ENCODE measurements around the gene TTF2.

TTF2 gene

DNA sequence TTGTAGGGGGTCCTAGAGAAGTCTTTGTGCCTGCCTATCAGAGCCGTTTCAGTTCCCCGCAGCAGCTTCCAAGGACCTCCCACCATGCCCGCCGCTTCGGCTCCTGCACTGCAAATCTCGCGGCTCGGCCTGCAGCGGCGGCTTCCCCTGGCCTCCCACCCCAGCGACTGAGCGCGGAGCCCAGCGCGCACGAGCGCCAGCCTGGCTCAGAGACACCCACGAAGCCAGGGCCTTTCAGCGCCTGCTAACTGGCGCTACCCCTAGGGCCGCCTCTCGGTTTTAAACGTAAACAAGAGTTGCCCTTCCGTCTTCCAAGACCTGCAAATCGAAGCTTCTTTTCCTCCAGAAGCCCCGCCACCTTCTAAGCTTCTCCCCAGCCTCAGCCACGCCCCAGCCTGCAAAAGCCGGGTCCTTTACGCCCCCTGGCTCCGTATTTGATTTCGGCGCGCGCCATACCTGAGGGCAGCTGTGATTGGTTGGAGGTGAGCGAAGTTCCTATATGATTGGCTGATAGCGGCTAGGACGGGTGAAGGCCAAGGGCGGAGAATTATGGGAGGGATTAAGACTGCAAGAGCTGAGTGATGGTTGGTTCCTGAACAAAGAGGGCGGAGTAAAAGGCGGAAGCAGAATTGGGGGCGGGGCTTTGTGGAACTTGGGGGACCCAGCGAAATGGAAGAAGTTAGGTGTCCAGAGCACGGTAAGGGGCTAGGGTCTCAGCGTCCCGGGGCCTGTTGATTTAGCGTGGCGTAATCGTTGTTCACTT, at the start of gene TTF2:
TSS of gene TTF2 (plus strand) at position 649 of the 763 bp plus-strand sequence. CDS start at position 670, 21 bp downstream.
- DNase-seq (ENCODE audit: extremely low read depth in 1 of 2, low read depth in 1 of 2), result peak; percentile 84 to 89

DNA sequence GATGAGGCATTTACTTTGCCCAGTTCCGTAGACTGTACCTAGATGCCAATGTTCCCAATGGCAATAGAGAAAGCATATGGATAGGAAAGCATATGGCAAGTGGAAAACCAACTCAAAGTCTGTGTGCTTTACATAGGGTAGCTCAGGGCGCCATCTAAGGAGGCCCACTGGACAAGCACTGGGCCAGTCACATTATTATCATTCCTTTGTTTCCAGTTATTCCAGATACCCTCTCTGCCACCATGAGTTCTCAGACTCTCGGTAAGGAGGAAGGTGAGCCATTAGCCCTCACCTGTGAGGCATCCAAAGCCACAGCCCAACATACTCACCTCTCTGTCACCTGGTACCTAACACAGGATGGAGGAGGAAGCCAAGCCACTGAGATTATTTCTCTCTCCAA, 48.8 kb upstream of the TTF2 start:
- no peak for DNase-seq (ENCODE audit: extremely low read depth in 1 of 2, low read depth in 1 of 2)

DNA sequence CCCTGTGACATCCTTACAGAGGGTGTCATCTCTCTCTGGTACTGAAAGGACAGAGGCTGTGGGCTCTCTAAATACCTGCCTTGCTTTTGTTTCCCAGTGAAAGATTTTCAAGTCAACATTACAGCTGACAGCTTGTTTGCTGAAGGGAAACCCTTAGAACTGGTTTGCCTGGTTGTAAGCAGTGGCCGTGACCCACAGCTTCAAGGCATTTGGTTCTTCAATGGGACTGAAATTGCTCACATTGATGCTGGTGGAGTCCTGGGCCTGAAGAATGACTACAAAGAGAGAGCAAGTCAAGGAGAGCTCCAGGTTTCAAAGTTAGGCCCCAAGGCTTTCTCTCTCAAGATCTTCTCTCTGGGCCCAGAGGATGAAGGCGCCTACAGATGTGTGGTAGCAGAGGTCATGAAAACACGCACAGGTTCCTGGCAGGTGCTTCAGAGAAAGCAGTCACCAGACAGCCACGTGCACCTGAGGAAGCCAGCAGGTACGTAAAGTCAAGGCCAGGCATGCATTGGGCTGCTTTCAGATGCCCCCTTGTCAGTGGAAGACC, 46.7 kb upstream of the TTF2 start:
- DNase-seq (ENCODE audit: extremely low read depth in 1 of 2, low read depth in 1 of 2), result no peak

DNA sequence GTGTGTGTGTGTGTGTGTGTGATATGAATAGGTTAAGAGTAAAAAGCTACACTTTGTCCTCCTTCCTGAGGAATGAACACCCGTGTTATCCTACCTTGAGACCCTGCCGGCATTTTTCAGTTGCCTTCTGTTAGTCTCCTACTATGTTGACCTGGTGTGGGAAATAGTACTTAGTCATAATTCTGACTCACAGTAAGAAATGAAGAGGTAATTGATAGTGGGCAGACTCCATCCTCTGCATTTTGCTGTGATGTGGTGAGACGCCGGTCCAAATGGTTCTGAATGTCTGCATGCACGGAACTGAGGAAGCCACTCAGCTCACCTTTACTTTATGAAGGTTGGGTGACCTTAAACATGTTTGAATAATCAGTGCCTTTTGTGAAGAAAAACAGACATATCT, 45.9 kb upstream of the TTF2 start:
- DNase-seq (ENCODE audit: extremely low read depth in 1 of 2, low read depth in 1 of 2), result no peak

DNA sequence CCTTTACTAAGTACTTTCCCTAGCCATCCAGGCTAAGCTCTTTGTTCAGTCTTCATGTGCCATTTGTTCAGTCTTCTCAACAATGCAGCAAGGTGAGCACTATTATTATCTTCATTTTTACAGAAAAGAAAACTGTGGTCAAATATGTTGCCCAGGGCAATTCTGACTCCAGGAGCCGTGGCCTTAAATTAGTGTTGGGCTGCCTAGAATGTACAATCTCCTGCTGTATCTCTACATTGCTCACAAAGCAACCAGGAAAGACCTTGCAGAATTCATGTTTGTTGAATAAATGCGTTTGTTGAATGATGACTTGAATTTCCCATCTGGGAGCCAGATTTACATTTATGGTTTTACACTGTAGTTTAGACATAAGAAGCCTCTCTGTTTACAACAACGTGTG, 44.4 kb upstream of the TTF2 start:
- DNase-seq (ENCODE audit: extremely low read depth in 1 of 2, low read depth in 1 of 2), result no peak

DNA sequence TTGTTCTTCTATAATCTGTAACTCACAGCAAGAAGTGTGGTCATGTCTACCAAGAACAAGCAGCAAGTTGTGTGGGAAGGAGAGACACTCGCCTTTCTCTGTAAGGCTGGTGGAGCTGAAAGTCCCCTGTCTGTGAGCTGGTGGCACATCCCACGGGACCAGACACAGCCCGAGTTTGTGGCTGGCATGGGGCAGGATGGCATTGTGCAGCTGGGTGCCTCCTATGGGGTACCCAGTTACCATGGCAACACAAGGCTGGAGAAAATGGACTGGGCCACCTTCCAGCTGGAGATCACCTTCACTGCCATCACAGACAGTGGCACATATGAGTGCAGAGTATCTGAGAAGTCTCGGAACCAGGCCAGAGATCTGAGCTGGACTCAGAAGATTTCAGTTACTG, 43.1 kb upstream of the TTF2 start:
- DNase-seq (ENCODE audit: extremely low read depth in 1 of 2, low read depth in 1 of 2), result no peak

DNA sequence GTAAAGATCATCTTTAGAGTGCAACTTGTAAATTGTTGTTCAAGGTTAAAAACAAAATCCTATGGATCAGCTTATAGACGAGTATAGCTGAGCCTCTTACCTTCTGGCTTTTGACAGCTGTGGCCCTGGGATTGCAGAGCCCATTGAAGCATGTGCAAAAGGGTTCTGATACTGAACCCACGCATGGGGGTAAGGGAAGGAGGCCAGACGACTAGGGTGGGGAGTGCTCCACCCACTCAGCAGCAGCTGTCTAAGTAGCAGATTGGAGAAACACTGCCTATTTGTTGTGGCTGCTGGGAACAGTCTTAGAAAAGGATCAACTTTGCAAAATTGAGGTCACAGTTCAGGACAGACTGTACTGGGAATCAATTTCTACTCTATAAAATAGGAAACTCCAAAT, 42.5 kb upstream of the TTF2 start:
- DNase-seq (ENCODE audit: extremely low read depth in 1 of 2, low read depth in 1 of 2), result no peak

DNA sequence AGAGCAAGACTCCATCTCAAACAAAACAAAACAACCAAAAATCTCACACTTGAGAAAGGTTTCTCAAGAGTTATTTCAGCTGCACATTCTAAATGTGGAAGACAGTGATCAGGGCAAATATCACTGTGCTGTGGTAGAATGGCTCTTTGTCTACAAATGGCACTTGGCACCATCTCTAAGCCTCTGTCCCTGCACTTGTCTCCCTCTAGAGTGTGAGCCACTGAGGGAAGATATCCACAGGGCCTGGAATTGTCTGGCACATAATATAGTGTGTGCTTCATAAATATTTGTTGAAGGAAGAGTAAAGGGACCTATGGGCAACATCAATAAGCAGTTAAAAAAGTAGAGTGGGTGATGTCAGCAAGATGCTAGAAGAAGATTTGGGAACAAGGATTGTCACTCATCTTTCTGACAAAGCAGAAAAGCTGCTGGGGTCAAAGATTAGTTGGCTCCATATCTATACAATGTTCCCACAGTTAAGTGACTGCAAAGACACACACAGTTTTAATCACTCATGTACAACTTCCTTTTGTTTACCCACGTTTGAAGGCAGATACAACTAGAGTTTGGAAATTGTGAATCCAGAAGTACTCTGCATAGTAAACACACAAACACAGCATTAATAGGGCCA, 39.5 kb upstream of the TTF2 start:
- DNase-seq (ENCODE audit: extremely low read depth in 1 of 2, low read depth in 1 of 2), result no peak

DNA sequence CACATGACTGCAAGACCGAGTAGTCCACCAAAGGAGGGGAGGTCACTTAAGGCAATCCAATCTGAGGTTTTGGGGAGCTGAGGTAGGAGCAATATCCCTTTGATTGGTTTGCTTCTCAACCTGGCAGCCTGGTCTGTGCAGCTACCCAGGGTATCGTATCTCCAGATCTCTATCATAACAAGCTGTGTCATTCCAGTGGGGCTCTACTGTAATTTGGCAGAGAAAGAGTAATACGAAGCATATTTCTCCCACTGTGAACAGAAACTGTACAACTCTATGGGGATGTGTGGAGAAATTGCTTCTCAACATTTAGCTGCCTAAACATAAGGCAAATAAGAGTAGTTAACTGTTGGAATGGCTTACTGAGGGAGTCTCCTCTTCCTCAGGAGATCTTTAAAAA, 38.0 kb upstream of the TTF2 start:
- no peak for DNase-seq (ENCODE audit: extremely low read depth in 1 of 2, low read depth in 1 of 2)

DNA sequence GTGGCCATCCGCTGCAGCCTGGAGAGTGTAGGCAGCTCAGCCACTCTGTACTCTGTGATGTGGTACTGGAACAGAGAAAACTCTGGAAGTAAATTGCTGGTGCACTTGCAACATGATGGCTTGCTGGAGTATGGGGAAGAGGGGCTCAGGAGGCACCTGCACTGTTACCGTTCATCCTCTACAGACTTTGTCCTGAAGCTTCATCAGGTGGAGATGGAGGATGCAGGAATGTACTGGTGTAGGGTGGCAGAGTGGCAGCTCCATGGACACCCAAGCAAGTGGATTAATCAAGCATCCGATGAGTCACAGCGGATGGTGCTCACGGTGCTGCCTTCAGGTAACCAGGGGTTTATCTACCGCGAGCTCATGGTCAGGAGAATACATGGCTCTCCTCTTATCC, 34.6 kb upstream of the TTF2 start:
- no peak for DNase-seq (ENCODE audit: extremely low read depth in 1 of 2, low read depth in 1 of 2)

DNA sequence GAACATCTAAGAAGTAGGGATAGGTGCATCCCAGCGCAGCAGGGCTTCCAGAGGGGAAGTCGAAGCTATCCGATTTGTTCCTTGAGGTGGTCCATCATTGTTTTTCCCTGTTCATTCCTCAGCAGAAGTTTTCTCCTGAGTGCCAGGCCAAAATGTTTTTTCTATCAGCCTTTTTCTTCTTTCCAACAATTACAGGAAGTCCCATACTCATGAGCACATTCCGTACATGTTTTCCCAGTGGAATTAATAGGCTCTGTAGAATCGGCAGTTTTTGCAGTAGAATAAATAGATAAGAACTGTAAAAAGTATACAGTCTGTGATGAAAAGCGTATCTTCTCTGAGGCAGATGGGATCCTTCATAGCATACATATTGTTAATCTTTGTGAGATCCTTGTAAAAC, 33.8 kb upstream of the TTF2 start:
- DNase-seq (ENCODE audit: extremely low read depth in 1 of 2, low read depth in 1 of 2), result no peak

DNA sequence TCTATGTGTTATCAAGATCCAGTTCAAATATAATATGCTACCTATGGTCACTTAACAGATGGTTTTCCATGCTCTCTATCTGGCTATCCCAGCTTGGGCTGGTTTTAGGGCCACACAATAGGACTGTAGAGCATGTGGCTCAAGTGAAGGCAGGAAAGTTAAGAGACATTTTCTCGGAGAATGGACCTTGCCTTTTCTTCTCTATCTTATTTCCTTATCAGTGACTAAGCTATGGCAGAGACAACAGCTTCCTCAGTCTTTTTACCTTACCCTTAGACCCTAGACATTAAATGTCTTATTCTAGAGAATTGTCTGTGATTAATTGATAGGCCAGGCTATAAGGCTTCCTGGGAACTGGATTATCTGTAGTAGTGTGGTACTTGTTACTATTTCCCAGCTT, 30.4 kb upstream of the TTF2 start:
- DNase-seq (ENCODE audit: extremely low read depth in 1 of 2, low read depth in 1 of 2), result no peak

DNA sequence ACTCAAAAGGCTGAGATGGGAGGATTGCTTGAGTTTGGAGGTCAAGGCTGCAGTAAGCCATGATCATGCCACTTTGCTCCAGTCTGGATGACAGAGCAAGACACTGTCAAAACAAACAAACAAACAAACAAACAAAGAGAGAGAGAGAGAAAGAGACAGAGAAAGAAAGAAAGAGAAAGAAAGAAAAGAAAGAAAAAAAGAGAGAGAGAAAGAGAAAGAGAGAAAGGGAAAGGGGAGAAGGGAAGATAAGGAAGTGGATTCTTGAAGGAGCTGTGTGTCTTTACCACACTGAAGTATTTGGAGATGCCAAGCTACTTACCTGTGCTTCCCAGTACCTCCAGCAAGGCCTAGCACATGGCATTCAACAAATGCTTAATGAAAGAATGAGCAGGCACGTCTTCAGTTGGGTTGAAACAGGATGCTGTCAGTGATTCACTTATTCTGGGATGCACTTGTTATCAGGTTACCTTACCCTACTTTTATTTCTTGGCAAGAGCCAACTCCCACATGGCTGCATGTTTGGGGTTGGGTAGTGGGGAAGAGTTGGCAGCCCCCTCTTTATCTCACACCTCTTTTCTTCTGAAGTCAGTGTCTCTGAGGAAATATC, 29.8 kb upstream of the TTF2 start:
- no peak for DNase-seq (ENCODE audit: extremely low read depth in 1 of 2, low read depth in 1 of 2)

DNA sequence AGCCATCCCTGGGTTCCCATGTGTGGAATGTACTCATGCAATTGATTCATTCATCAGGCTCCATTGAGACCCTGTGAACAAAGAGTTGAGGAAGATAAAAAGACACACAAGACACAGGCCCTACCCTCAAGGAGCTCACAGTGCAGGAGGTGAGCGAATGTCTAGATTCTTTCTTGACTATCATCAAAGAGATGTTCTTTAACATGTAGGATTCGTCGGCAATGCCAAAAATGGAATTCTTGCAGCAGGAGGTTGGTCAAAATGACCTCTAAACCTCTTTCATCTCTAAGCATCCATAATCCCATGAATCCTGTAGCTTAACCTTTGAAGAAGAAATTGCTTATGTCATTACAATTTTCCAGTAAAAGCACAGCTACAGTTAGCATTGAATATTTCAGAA, 27.9 kb upstream of the TTF2 start:
- no peak for DNase-seq (ENCODE audit: extremely low read depth in 1 of 2, low read depth in 1 of 2)

DNA sequence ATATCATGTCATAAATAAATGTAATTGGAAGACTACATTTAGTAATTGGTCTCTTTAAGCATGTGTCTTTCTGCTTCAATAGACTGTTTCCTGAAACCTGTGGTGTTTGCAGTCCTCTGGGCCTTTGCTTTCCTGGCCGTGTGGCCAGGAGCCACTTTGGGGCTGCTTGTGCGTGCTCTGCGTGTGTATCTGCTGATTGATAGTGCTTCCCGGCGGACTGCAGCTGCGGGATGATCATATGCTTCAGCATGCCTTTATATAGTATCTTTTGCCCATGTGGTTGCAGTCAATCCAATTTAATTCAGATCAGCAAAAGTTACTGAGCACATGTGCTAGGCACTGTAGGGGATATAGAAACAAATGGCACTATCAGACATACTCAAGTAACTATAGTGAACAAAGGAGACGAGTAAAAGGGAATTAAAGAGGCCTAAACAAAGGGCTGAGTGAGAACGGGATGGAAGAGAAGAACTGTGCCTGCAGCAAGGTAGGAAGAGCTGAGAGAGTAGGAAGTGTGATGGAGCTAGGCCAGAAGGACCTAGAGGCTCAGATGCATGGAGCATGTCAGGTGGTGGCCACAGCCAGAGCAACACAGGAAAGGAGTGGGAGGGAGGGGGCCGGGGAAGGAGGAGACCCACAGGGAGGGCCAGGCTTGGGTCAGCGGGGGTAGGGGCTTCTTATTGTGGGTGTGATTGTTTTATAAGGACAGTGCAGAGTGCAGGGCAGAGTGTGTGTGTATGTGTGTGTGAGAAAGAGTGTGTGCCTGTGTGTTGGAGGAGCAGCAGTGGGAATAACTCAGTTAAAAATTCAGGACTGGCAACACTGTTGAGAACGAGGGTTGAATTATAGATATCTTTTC, 27.2 kb upstream of the TTF2 start:
- DNase-seq (ENCODE audit: extremely low read depth in 1 of 2, low read depth in 1 of 2), result no peak

DNA sequence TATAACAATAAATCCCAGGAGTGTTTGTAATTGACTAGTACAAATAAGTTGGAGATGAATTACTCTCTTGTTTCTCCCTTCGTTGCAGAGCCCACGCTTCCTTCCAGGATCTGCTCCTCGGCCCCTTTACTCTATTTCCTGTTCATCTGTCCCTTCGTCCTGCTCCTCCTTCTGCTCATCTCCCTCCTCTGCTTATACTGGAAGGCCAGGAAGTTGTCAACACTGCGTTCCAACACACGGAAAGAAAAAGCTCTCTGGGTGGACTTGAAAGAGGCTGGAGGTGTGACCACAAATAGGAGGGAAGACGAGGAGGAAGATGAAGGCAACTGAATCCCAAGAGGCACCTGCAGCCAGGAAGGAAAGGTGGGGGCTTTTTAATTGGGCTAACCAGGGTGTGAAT, 26.4 kb upstream of the TTF2 start:
- DNase-seq (ENCODE audit: extremely low read depth in 1 of 2, low read depth in 1 of 2), result no peak

DNA sequence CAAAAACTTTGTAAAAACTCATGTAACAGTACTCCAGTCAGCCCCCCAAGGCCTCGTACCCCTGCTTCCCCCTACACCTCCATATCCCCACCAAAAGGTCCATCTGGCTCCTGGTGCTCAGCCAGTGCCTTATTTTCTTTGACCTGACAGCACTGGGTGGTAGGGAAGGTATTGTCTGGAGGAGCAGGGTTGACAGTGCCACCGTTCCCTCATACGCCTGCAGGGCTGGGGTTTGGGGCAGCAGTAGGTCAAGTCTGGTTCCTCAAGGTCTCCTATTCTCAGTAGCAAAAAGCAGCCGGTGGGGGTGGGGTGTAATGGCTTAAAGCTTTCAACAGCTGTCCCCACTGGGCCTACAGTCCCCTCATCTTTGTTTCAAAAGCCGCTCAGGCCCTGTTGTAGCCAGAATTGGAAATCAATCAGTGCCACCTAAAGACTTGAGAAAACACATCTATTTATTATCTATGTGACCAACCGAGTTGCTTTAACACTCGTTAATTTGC, 25.3 kb upstream of the TTF2 start:
- no peak for DNase-seq (ENCODE audit: extremely low read depth in 1 of 2, low read depth in 1 of 2)

DNA sequence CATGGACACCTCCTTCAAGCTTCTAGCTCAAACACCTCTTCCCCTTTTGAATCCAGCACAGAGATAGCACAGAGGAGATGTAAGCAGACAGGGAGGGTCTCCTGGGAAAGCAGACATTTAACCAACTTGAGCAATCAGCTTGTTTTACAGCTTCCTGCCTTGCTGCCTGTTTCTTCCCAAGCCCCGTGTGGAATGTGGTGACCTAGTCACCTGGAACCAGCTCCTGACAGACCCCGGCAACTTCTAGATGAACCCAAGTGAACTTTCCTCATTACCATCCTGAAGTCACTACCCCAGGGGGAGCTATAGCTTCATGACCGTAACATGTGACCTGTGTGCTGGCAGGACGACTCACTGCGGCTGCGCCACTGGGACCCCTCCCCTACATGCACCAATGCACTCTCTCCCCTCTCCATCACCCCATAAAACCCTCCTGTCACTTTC, 24.1 kb upstream of the TTF2 start:
- DNase-seq (ENCODE audit: extremely low read depth in 1 of 2, low read depth in 1 of 2), result no peak

DNA sequence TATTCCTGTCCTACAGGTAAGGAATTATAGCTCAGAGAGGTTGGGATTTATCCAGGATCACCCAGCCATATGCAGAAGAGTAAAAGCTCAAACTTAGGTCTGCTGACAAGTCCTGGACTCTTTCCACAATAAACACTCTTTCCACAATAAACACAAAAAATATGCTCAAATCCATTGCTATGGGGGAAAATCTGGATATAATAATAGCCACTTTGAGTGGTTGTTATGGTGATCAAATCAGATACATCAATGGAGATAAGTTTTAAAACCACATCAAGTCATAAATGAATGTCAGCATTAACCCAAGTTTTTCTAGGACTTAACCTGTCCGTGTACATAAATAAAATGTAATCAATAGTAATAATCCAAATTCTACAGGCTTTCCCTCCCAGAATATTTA, 22.3 kb upstream of the TTF2 start:
- no peak for DNase-seq (ENCODE audit: extremely low read depth in 1 of 2, low read depth in 1 of 2)

DNA sequence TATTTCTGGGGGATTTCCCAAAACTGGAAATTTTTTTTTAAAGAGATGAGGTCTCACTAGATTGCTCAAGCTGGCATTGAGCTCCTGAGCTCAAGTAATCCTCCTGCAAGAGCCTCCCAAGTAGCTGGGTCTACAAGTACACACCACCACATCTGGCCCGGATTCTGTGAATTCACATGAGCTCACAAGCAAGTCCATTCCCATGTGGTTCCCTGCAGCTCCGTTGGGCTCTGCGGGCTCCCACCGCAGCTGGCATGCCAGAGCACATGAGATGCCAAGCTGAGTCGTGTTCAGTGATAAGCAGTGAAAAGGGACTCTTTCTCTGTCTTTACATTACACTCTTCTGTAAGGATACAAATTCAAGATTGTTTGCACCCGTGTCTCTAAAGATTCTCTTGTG, 21.9 kb upstream of the TTF2 start:
- no peak for DNase-seq (ENCODE audit: extremely low read depth in 1 of 2, low read depth in 1 of 2)

DNA sequence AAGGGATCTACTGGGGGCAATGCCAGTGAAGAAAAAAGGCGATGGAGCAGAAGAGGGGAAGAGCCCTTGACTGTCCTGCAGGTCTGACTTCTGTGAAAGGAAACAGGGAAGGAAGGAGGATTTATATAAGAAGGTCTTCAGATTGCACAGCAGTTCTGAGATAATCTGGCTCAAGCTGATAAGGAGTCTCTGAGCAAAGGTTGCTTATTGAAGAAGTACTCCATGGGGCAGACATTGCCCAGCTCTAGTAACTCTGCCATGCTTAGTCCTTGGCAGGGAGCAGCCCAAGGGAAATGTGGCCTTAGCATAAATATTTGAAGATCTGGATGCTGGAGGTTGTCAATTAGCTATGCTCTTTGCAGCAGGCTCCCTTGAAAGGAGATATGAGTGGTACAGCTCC, 15.9 kb upstream of the TTF2 start:
- no peak for DNase-seq (ENCODE audit: extremely low read depth in 1 of 2, low read depth in 1 of 2)

Measured in activated CD8-positive, alpha-beta memory T cell treated with anti-CD3 and anti-CD28 coated beads for 1 hour (primary cell).